C4-2B (cell line): ENCODE data around the gene TPCN2.

Experiments
- H3K27ac ChIP-seq: fragments of 450-650 bp; 2 replicates; pipeline ENCODE4 v1.5.1; 2017
- ZFX ChIP-seq: fragments of 450-650 bp; IDR thresholded peaks from 2 replicates; pipeline ENCODE4 v1.6.1; 2017
- TF ChIP-seq, protein P1 (sequence below): fragments of 450-650 bp; conservative IDR thresholded peaks from 2 replicates; pipeline ENCODE4 v1.5.1; 2017; ENCODE audit warnings: mild to moderate bottlenecking

The TPCN2 gene

DNA sequence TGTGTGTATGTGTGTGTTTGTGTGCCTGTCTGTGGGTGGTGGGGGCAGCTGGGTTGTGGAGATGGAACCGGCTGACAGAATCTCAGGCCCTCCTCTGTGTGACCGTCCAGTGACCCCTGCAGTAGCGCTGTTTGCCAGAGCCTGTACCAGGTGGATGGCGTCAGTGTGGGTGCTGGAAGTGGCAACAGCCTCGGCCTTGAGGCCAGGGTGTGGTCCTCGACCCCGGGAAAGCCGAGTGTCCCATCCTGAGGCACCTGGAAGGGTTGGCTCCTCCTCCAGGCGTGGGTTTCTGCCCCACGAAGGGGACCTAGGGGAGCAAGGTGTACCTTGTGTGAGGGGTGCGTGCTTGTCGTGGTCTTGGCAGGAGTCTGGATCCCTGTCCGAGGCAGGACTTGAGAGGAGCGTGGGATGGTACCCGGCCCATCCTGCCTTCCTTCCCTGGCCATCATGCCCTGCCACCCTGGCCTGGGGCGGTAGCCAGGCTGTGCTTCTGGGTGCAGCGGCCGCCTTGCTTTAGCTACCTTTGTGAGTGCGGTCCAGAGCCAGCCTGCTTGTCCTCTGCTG is 16.5 kb downstream of the TPCN2 start:
- H3K27ac ChIP-seq: no peak overlapping the region
- no peak for TF ChIP-seq ZFX
- TF ChIP-seq, protein P1, sequence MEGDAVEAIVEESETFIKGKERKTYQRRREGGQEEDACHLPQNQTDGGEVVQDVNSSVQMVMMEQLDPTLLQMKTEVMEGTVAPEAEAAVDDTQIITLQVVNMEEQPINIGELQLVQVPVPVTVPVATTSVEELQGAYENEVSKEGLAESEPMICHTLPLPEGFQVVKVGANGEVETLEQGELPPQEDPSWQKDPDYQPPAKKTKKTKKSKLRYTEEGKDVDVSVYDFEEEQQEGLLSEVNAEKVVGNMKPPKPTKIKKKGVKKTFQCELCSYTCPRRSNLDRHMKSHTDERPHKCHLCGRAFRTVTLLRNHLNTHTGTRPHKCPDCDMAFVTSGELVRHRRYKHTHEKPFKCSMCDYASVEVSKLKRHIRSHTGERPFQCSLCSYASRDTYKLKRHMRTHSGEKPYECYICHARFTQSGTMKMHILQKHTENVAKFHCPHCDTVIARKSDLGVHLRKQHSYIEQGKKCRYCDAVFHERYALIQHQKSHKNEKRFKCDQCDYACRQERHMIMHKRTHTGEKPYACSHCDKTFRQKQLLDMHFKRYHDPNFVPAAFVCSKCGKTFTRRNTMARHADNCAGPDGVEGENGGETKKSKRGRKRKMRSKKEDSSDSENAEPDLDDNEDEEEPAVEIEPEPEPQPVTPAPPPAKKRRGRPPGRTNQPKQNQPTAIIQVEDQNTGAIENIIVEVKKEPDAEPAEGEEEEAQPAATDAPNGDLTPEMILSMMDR: no peak

DNA sequence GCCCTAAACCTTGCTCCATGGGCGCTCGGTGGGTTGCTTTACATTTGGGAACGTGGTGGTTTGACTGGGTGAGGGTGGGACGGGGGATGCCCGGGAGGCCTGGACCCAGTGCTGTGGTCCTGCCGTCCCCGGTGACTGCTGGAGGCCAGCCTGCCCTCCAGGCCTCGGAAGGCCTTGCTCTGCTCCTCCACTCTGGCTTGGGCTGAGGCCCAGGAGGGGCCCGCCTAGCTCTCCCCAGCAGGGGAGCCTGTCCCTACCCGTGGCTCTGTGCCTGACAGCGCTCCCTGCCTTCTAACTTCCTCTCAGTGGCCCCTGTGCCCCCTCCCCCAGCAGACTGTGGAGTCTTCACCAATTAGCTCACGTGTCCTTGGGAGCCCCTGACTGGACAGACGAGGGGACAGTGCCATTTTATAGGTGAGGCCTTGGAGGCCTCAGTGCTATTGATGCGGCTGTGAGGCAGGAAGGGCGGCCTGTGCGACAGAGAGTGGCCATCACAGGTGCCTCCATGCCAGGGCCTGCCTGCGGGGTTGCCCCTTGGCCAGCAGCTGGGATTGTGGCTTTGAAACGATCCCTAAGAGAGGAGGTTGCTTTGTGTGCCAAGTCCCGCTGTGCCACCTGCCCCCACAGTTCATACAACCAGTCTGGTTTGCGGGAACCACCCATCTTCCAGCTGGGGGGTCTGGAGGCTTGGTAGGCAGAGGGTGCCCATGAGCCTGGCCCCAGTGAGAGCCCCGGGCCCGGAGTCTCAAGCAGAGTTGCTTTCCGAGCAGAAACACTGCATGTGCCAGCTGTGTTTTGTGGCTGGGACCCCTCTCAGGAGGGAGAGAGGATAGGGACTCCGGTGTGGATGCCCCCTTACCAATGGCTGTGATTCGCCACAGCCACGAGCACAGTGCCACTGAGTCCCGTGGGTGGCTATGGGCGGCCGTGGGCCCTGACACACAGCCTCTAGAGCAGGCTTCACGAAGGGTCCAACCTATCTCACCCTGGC is 17.7 kb downstream of the TPCN2 start:
- no peak overlapping the region for H3K27ac ChIP-seq
- TF ChIP-seq ZFX: no peak
- TF ChIP-seq, protein P1: no peak

DNA sequence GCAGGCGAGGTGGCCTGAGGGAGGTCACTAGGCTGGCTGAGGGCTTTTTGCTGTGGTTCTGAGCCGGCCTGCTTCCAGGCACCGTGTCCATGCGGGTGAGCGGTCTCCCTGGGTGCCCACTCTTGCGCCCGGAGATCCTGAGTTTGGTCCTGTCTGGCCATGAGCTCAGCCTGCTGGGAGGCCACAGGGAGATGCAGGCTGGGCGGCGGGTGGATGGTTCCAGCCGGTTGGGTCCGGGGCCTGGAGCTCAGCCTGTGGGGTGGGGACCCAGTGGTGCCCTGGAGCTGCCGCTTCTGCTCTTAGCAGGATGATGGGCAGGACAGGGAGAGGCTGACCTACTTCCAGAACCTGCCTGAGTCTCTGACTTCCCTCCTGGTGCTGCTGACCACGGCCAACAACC is 18.5 kb downstream of the TPCN2 start:
- no peak for TF ChIP-seq ZFX
- TF ChIP-seq, protein P1: no peak
- no peak overlapping the region for H3K27ac ChIP-seq

DNA sequence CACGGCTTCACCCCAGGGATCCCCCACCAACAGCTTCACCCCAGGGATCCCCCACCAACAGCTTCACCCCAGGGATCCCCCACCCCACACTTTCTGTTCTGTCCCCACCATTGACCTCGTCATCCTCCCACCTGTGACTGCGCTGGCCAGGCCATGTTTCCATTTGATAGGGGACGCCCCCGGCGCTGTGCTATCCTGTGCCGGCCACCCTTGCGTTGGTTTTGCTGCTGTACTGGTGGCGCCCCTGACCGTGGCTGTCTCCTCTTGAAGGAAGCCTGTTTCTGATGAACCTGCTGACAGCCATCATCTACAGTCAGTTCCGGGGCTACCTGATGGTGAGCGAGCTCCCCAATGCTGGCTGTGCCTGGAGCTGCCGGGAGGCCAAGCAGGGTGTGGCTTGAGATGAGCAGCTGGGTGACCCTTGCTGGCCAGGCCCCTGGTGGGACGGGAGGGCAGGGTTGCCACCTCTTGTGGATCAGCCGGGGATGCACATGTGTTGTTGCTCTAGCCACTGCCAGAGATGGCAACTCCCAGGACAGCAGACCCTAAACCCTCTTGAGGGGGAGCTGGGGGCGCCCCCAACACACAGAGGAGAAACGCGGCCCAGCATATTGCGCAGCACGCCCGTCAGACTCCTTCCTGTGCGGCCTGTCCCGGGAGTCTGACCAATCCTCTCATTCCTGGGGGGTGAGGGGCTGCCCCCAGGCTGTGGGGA is 22.5 kb downstream of the TPCN2 start:
- no peak overlapping the region for H3K27ac ChIP-seq
- TF ChIP-seq, protein P1: no peak
- no peak for TF ChIP-seq ZFX

DNA sequence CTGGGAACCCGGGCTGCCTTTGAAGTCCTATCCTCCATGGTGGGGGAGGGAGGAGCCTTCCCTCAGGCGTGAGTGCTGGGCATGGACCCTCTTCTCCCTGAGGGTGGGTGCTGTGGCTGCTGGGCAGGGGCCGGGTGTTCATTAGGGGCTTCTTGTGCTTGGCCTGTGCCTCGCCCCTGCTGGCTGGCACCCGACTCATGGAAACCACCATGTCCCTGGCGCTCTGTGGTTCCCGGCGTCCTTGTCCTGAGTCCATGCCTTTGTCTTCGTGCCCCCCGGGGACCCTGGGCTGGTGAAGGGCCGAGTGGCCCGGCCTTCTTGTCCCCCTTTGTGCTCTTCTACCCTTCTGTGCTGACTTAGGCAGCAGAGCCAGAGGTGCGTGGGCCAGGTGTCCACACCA is 23.2 kb downstream of the TPCN2 start:
- no peak overlapping the region for H3K27ac ChIP-seq
- TF ChIP-seq ZFX: no peak
- TF ChIP-seq, protein P1: no peak

DNA sequence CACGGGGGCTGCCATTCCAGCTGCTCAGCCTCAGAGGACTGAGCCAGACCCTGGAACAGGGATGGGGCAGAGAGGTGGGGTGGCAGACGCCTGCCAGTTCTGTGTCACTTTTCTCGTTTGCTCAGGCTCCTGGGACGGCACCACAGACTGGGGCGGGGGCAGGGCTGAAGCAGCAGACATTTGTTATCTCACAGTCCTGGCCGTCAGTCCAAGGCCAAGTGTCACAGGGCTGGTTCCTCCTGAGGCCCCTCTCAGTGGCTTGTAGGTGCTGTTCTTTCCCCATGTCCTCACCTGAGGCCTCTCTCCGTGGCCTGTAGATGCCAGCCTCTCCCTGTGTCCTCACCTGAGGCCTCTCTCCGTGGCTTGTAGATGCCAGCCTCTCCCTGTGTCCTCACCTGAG is 24.7 kb downstream of the TPCN2 start:
- no peak overlapping the region for H3K27ac ChIP-seq
- TF ChIP-seq ZFX: no peak
- TF ChIP-seq, protein P1: no peak
